Measurements from ENCODE around the gene RHOT2.
A peak's percentile ranks its signal among the peaks of the same experiment; 100 is the strongest.

RHOT2 gene

GRCh38 chr16:716768-717325, 48.9 kb downstream of the RHOT2 start:
- no peak for DNase-seq

GRCh38 chr16:717450-718245, 49.7 kb downstream of the RHOT2 start:
- DNase-seq: no peak

GRCh38 chr16:718389-718788, 50.5 kb downstream of the RHOT2 start:
- DNase-seq: no peak

GRCh38 chr16:718922-719321, 51.0 kb downstream of the RHOT2 start:
- no peak for DNase-seq

GRCh38 chr16:719815-720446, 52.0 kb downstream of the RHOT2 start:
- no peak for DNase-seq

- DNase-seq: peak; percentile 51
Measured at GRCh38 chr16:720447-720989, 52.6 kb downstream of the RHOT2 start.

- DNase-seq: peak; percentile 69
Measured at GRCh38 chr16:720990-721764, 53.2 kb downstream of the RHOT2 start, which contains the start of gene ANTKMT. Gene ANTKMT (plus strand): TSS chr16:721146. CDS start chr16:721275, 129 bp downstream.

- no peak for DNase-seq
Measured at GRCh38 chr16:721765-722540, 54.0 kb downstream of the RHOT2 start.

GRCh38 chr16:722835-723633, 55.1 kb downstream of the RHOT2 start:
- no peak for DNase-seq

- no peak for DNase-seq
Measured at GRCh38 chr16:723695-724094, 55.8 kb downstream of the RHOT2 start.

Data from stimulated activated CD4-positive, alpha-beta T cell treated with anti-CD3 and anti-CD28 coated beads, Interleukin-4, amount 100 ng/mL, for 24 hours (primary cell).